Tongue (tissue), 2 donors: ENCODE measurements around the gene MGAT5. TPM values are rescaled to one million over a fixed set of nuclear protein-coding genes. Genes with fewer than 3 reads are reported as not detected.

Experiments
- DNase-seq: peaks from one replicate; pipeline ENCODE4 v3.0.0-alpha.2; 2015
- total RNA-seq: library from RNA; depleted of rRNA; stranded (reverse); fragments of >200 nt; gene quantifications from one replicate; pipeline ENCODE4 v1.2.3, GENCODE V29; 2014

The MGAT5 gene
- total RNA-seq, 1 donor from 2014 or later, result 48.1 TPM

GRCh38 chr2:134452042-134452733, 198.3 kb downstream of the MGAT5 start:
- DNase-seq, result no peak

- no peak for DNase-seq
These were observed 199.6 kb downstream of the MGAT5 start for GRCh38 chr2:134453476-134453875.

- no peak for DNase-seq
These were observed 200.1 kb downstream of the MGAT5 start for GRCh38 chr2:134453973-134454372.

- no peak for DNase-seq
These were observed 200.6 kb downstream of the MGAT5 start for GRCh38 chr2:134454426-134454825.

- peak; percentile 25 for DNase-seq
These were observed 201.1 kb downstream of the MGAT5 start for GRCh38 chr2:134454931-134455330.

- no peak for DNase-seq
These were observed 201.6 kb downstream of the MGAT5 start for GRCh38 chr2:134455426-134455825.

GRCh38 chr2:134457353-134457752, 203.5 kb downstream of the MGAT5 start:
- DNase-seq, result no peak

GRCh38 chr2:134457765-134458472, 204.0 kb downstream of the MGAT5 start:
- DNase-seq, result no peak

- DNase-seq, result no peak
These were observed 204.6 kb downstream of the MGAT5 start for GRCh38 chr2:134458473-134458853.

GRCh38 chr2:134458950-134459349, 205.1 kb downstream of the MGAT5 start:
- no peak for DNase-seq

GRCh38 chr2:134459706-134460406, 206.0 kb downstream of the MGAT5 start:
- no peak for DNase-seq

GRCh38 chr2:134460583-134460998, 206.7 kb downstream of the MGAT5 start:
- peak; percentile 85 for DNase-seq

GRCh38 chr2:134461511-134461910, 207.6 kb downstream of the MGAT5 start:
- DNase-seq, result no peak

GRCh38 chr2:134462275-134462674, 208.4 kb downstream of the MGAT5 start:
- DNase-seq, result no peak

- DNase-seq, result no peak
These were observed 209.2 kb downstream of the MGAT5 start for GRCh38 chr2:134462791-134463698.

GRCh38 chr2:134463699-134464022, 209.8 kb downstream of the MGAT5 start:
- no peak for DNase-seq

GRCh38 chr2:134465228-134466105, 211.6 kb downstream of the MGAT5 start:
- DNase-seq, result no peak

GRCh38 chr2:134466141-134466540, 212.3 kb downstream of the MGAT5 start:
- peak; percentile 40 for DNase-seq

GRCh38 chr2:134468164-134468563, 214.3 kb downstream of the MGAT5 start:
- no peak for DNase-seq

GRCh38 chr2:134468776-134469175, 214.9 kb downstream of the MGAT5 start:
- no peak for DNase-seq

GRCh38 chr2:134469516-134470115, 215.7 kb downstream of the MGAT5 start:
- no peak for DNase-seq
